HCEC 1CT (cell line): Measurements from ENCODE around the gene SLC27A3.
A peak's percentile ranks its signal among the peaks of the same experiment; 100 is the strongest.

ENCODE experiments used
- DNase-seq: peaks from one replicate; pipeline ENCODE4 v3.0.0-alpha.2; 2017

SLC27A3 gene, protein sequence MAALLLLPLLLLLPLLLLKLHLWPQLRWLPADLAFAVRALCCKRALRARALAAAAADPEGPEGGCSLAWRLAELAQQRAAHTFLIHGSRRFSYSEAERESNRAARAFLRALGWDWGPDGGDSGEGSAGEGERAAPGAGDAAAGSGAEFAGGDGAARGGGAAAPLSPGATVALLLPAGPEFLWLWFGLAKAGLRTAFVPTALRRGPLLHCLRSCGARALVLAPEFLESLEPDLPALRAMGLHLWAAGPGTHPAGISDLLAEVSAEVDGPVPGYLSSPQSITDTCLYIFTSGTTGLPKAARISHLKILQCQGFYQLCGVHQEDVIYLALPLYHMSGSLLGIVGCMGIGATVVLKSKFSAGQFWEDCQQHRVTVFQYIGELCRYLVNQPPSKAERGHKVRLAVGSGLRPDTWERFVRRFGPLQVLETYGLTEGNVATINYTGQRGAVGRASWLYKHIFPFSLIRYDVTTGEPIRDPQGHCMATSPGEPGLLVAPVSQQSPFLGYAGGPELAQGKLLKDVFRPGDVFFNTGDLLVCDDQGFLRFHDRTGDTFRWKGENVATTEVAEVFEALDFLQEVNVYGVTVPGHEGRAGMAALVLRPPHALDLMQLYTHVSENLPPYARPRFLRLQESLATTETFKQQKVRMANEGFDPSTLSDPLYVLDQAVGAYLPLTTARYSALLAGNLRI

DNA sequence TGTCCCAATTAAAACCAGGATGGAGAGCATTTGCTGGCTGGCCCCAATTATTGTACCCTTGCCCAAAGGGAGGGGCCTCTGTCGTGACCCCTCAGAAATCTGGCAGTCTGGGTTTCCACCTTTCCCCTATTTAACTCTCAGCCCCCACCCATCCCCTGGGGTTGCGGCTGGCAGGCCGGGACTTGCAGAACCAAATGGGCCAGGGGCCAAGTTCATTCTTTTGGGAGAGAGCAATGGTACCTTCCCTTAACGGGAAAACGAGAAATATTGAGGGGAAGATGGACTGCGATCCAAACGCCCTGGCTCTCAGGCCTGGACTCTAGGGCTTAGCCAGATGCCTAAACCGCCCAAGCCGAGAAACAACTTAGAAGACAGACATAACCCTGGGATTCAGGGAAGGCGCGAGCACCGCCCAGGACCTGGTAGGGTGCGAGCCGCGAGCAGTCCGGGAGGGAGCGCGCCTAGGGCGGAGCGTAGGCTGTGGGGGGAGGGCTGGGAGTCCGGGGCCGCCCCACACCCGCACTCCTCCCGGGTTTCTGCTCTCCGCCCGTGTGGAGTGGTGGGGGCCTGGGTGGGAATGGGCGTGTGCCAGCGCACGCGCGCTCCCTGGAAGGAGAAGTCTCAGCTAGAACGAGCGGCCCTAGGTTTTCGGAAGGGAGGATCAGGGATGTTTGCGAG is at the start of gene SLC27A3:
TSS of gene SLC27A3 (plus strand) at position 628 of the 678 bp plus-strand sequence. CDS start 91 bp downstream, outside the sequence.
- DNase-seq = no peak

DNA sequence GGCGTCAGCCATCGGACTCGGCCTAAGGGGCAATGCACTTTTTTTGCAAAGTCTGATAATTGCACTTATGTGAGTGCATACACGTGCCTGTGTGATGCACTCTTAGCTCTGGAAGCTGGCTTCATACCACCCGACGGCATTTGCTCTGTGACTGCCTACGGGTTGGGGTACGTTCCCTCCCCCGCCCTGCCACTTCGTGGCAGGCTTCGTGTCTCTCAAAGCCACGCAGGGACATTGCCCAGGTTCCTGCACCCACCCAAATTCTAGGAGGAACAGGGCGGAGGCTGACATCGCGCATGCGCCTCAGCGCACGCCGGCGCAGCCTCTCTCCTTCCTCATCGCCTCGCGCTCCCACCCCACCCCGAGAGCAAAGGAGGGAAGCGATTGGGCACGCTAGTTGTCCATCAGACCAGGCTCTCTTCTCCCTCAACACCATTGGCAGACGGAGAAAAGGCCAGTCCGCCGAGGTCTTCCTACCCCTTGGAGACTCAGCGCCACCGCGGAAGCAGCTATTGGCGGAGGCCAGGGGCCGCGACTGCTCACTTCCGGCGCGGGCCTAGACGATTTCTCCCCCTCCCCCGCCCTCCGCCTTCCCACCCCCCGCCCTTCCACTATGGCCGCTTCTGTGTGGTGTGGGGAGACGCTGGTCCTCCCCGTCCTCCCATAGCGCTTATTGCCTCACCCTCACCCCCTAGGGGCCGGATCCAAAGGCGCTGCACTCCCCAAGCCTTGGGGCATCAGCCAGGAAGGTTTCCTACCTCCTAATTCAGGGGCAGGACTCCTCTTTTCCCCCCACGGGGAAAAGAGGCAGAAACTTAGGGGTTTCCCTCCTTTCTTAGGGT is 47.5 kb upstream of the SLC27A3 start, which contains the start of gene INTS3:
TSS of gene INTS3 (plus strand) at position 588 of the 842 bp plus-strand sequence. CDS start 585 bp downstream, outside the sequence.
- DNase-seq = peak; percentile 100

DNA sequence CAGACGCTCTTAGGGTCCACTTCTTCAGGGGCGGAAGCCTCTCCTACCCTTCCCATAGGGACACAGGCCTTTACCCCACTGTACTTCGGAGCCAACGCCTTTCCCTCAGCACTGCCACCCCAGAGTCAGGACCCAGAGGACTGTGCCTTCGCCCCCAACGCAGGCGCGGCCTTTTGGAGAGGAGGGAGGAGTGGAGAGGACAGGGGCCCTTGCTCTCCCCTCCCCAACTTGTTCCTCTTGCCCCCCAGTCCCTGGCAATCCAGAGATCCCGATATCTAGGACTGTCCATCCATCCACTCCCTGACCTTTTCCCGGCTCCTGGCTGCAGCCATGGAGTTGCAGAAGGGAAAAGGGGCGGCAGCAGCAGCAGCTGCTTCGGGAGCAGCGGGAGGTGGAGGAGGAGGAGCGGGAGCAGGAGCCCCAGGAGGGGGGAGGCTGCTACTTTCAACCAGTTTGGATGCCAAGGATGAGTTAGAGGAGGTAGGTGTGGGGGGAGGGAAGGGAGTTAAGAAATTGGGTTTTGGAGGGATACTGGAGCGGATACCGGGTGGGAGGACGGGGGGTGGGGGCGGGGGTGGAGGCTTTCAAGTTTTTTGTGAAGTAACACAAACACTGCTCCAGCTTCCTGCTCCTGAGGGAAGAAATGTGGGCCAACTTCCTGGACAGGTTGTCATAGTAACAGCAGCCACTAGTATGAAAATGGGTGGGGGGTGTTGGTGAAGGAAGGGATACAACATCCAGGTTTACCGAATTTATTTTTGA is 46.7 kb upstream of the SLC27A3 start:
- peak; percentile 43 for DNase-seq

DNA sequence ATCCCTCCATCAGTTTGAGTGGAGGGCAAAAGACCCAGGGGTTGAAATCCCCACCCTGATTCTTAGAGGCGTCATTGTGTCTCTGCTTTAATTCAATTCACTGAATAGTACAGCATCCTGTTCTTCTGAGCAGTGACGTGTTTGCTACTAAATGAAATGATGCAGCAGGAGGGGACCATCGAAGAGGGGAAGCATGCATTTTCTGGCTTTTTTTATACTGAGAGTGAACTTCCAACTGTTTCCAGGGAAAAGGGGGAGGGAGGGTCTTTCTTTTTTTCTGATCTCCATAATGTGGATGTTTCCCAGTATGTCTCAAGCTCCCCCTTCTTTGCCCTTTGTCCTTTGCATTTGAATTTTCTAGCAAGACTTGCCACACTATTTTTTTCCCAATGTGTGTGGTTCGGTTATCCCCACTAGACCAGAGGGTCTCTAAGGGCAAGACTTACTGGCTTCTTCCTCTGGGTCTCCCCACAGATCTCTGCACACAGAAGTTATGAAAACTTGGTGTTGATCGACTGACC is 44.7 kb upstream of the SLC27A3 start:
- DNase-seq = no peak

DNA sequence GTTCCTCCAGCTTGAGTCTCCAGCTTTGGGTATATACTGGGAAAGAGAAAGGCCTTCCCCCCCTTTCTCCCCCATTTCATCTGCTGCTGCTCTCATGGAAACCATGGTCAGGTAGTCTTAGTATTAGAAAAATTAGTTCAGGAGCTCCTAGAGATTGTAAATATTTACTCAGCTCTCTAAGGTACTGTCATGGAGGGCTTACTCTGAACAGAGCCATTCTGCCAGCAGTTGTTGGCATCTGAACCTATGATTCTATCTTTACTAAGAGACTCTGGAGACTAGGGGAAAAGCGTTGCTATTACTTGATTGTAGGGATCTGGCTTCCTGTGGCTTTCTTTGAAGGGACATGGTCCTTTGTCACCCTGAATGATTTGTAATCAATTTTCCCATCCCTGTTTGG is 41.2 kb upstream of the SLC27A3 start:
- no peak for DNase-seq

DNA sequence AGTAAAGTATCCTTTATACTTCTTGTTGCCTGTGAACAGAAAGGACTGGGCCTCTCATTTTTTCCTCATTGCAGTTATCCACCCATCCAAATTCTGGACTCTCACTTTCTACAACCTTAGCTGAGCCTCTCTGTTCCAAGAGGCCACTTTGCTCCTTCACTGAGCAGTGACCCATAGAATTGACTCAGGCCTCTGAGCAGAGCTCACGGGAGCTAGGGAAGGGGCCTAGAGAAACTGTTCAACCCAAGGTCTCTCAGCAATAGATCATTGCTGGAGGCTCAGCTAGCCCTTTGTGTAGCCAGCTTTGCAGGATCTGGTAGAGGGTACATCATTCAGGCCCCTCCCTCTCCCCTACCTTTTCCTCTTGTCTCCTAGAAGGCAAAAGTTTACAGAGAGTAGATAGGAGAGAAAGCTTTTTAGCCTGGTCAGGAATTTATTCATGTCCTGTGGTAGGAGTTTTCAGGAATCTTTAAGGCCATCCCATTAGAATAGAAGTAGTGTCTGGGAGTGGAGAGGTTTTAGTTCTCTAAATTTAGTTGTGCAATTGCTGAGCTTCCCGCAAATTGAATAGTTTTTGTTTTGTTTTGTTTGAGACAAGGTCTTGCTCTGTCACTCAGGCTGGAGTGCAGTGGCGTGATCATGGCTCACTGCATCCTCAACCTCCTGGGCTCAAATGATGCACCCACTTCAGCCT is 40.7 kb upstream of the SLC27A3 start:
- no peak for DNase-seq

DNA sequence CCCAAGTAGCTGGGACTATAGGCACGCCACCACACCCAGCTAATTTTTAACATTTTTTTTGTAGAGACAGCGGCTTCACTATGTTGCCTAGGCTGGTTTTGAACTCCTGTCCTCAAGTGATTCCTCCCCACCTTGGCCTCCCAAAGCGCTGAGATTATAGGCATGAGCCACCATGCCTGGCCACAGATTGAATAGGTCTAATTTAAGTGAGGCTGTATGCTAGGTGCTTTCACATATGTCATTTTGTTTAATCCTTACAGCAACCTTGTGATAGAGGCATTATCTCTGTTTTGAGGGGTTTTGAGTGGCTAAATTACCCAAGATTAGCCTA is 40.2 kb upstream of the SLC27A3 start:
- DNase-seq = no peak

DNA sequence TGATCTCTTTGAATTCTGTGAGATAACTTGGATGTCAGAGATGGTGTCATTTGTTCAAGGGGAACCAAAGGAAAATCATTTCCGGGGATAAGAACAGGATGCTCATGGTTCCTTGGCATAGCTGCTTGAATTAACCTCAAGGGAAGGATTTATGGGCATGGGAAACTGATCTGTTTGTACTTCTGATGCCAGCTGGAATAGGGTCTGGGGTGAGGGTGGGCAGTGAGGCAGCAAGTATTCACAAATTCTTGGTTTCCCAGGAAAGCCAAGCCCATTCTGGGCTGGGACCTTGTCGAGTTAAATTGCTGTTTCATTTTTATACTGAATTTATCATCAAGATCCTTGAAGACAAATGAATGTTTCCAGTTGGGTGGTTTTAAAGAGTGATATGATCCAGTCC is 33.2 kb upstream of the SLC27A3 start:
- no peak for DNase-seq

DNA sequence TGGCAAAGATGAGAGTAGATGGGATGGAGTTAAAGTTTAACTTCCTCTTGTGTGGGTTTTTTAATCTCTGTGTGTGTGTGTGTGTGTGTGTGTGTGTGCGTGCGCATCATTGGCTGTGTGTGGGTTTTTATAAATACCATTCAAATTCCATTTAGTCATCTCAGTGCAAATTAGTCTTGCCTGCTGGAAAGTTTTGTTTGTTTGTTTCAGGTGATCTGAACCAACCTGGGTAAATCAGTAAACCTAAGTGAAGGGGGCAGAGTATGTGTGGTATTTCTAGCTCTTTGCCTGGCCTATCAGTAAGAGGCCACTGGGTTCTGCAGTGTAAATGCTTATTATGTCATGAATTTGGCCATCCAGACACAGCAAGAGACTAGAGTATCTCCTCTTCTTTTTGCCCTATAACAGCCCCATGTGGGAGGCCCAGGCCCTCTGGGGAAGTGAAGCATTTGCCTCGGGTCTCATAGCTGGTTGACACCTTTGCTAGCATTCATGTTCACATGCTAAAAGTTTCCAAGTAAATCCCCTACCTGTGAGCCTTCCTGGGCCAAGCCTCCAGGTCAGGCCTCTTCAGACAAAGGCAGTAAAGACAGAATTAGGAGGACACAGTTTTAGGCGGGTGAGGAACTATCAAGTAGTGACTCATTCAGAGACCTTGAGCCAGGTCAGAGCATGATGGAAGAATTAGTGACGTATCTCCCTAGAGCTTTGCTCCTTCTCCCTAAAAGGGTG is 32.6 kb upstream of the SLC27A3 start:
- DNase-seq = peak; percentile 27

DNA sequence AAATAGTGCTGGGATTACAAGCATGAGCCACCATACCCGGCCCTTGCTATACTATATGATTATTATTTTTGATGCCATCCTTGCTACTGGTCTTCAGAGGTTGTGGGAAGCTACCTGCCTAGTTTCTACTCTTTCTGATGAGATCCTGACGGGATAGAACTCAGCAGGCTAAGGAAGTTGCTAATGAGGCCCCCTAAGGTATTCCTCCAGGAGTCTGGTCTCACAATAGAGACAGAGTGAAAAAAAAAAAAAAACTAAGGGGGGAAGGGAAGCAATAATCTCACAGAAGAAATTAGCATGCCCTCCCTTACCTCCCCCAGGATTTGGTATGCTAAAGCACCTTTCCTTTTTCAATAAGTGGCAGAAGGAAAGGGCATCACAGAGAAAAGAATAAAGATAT is 29.8 kb upstream of the SLC27A3 start:
- DNase-seq = no peak

DNA sequence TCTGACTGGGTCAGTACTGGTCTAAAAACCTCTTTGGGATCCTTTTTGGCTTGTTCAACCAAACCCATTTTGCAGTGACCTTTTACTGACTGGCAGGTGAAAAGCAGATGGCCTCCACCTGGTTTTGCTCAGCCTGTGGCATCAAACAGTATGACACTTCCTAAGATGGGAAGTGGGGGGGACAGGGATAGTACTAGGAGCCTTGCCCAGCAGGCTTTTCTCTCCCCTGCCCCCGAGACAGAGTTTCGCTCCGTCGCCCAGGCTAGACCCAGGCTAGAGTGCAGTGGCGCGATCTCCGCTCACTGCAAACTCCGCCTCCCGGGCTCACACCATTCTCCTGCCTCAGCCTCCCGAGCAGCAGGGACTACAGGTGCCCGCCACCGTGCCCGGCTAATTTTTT is 29.0 kb upstream of the SLC27A3 start:
- DNase-seq = no peak

DNA sequence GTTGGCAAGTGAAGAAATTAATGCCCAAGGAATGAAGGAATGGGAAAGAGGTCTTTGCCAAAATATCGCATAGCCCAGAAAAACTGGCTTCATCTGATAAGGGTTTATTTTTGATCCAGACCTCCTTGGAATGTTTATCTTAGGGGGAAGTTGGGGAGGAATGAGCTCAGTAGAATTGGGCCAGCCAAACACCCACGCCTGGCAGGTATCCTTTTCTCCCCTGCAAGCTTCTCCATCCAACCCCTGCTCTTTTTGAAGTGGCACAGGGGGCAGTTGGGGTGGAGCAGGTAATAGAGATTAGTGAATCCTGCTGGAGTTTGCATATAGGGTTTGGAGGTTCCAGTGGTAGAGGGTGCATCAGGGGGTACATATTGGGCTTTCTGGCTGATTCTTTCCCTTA is 26.3 kb upstream of the SLC27A3 start:
- no peak for DNase-seq

DNA sequence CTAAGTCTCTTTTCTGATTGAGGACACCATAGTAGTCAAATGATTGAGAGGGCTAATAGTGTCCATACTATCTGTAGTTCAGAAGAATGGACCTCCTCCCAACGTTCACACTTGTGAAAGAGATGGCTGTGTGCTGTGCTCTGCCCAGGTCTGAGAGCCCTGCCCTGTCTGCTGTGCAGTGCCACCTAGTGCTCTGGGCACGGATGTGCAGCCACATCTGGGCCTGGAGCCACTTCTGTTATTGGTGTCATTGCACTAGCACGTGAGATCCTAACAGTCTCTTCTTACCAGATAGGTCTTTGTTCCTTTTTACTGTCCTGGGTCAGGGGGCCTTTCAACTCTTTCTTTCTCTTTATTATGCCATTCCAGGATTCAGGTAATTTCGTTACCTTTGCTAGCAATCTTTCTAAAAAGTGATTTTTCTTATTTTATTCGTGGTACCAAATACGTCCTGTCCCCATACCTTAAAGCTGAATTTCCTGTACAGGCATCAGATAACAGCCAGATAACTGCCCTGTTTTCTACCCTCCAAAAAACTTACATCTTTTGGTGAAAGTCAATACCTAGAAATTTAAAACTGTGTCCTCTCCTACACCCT is 25.7 kb upstream of the SLC27A3 start:
- DNase-seq = peak; percentile 77

DNA sequence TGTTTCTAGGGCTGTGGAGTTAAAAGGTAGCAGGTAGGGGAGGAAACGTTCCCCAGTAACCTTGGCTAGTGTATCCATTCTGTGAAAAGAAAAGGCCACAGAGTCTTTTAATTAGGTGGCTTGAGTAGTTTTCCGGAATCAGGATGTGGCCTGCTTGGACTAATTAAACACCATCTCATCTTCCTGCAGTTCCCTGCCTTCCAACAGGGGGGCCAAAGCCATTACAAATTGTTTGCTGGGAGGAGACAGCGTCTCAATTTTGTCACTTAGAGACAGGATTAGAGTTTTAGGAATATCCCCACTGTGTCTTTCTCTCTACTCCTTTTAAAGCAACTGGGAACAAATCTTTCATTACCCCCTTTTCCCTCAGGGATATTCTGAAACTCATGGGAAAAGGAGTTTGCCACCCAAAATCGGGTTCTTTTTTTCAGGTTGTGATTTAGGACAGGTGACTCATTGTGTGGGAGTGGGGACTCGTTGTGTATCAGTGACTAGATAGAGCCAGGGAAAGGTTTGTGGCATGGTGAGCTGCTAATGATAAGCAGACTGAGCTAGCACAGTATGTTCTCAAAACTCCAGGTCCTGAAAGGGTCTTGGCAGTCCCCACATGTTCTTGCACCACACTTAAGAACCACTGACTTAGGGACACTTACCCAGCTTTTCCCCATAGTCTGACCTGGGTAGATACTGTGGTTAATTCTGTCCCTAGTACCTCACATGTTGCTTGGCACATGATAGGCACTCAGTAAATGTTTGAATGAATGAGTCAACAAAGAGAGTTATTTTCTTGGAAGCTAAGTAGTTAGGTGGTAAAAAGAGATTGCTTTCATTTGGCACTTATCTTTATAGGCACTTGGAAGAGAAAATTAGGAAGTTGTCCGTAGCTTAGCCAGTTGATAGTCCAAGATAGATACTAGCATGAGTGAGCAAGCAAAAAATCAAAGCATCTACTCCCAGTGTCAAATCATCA is 24.9 kb upstream of the SLC27A3 start:
- no peak for DNase-seq

DNA sequence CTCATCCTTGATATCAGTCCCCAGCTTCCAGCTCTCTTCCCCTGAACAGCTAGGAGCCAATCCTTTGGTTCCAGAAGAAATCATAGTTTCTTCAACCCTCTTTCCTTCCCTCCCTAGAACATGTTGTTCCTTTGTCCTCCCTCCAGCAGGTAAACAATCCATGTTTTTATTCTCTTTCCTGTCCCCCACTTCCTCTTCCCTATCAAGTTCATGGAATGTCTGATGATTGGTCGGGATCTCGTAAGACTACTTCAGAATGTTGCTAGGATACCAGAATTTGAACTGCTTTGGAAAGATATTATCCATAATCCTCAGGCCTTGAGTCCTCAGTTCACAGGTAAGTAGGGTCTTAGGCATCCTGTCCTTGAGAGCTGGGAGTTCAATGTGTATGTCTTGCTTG is 23.1 kb upstream of the SLC27A3 start:
- no peak for DNase-seq

DNA sequence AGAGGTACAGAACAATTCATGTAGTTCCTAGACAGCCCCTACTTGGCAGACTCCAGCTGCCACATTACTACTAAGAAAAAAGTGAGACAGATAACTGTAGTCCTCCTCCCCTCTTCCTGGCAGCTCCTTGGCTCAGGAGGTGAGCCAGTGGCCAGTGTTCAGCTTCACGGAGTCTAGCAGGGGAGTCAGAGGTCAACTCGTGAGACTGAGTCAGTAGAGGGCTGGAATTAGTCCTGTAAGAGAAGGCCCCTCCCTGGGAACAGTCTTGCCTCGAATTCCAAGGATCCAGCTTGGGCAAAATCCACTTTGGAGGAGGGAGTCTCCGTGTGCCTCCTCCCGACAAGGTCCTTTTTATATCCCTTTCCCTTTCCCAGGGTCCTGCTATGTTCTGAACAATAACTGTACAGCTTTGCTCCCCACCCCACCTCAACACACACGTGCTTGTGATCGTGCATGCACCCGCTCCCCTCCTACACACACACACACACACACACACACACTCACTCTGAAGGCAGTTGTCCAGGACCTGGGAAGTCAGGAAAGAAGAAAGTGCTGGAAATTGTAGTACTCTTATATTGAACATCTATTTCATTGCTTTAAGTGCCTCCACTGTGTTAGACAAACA is 22.5 kb upstream of the SLC27A3 start:
- peak; percentile 91 for DNase-seq

DNA sequence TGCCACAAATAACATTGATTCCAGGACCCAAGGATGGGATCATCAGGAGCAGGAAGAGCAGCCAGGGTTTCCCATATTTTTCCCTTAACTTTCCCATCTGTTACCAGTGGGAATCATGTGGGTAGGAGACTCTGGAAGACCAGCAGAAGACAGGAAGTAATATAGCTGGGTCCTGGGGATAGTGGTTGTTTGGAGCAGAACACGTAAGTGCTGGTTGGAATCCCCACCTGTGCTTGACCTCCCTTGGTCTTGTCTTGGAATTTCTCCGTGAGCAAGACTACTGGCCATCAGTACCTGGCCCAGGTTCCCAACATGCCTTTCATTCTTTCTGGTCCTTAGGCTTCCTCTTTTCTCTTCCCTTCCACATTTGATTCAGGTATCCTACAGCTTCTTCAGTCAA is 20.9 kb upstream of the SLC27A3 start:
- DNase-seq = no peak

DNA sequence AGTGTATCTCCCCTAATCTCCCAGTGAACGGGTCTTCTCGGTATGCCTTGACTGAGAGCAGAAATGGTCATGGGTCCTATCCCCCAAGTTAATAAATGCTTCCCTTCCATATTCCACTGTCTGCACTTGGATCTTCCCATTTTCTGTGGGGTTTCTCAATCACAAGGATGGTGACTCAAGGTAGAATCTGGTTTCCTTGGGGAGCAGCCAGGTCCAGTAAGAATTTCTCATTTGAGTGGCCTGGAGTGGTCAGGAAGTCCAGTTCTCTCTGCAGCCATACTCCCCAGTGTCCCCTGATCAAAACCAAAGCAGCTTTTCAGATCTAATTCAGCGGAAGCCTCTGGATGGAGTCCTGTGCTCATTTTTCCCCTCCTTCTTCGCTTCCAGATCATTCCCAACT is 14.8 kb upstream of the SLC27A3 start:
- DNase-seq = peak; percentile 69
